Central memory CD4-positive, alpha-beta T cell (primary cell): ENCODE measurements around the gene ETV3.
A peak's percentile ranks its signal among the peaks of the same experiment; 100 is the strongest.

Experiments
- DNase-seq: peaks from one replicate; pipeline ENCODE4 v3.0.0; 2022

Gene ETV3

DNA sequence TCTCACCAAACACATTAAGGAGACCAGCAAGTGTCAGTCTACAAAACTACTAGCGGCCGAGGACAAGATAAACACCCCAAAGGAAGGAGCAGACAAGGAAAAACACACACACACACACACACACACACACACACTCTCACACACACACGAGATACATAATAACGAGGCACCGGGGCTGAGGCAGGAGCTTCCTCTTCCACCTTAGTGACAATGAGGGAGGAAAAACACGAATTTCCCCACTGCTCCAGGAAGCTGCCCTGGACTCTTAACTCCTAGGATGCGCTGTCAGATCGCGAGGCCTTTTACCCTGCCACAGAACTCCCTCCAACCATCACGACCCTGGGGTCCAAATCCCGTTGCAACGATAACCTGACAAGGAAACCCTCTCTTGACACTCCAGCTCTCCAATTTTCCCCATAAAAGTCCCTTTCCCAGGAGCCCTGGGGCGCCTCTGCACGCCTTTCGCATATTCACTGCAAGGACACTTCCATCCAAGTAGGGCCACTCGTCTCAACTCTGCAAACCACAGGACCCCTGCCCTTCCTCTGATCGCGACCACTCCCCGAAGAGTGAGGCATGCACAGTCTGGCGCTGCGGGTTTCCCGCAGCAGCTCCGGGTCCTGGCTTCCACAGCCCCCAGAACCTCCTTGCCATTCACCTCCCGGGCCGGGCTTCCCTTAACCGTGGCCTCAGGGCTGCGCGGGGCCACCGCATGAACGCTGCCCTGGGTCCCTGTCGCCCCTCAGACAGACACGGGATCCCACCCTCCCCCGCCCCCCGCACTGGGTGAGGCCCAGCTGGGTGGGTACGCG is 581 bp downstream of the ETV3 start:
- peak; percentile 11 for DNase-seq

DNA sequence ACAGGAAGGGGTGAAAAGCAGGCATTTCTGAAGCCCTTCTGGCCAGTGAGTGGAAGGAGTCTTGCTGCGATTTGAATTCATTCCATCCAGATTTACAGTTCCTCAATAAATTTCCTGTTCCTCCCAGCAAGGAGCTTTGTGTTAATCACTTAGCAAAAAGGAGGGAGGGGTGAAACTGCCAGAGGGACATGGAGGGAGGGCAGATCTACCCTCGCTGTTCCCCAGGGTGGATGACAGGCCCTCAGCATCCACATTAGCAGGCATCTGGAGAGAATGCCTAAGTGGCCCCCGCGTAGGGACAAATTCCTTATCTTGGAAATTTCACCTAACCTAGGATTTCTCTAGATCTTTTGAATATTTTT is 1.2 kb downstream of the ETV3 start:
- no peak for DNase-seq

DNA sequence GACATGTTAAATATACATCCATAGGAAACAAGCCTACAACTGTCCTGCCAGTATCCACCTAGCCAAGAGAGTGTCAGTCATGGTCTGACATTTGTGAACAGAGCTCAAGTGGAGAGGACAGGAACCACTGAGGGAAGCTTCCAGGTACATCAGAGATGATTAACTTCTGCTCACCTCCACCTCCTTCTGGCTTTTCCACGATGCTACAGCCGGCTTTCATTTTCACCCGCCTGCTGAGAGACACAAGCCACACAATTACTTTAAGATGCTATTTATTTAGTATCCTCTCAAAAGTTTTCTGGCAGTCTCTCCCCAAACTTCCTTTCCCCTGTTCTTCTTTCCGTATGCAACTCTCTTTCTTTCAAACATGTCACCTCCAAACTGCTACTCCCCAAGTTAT is 2.1 kb downstream of the ETV3 start:
- no peak for DNase-seq

DNA sequence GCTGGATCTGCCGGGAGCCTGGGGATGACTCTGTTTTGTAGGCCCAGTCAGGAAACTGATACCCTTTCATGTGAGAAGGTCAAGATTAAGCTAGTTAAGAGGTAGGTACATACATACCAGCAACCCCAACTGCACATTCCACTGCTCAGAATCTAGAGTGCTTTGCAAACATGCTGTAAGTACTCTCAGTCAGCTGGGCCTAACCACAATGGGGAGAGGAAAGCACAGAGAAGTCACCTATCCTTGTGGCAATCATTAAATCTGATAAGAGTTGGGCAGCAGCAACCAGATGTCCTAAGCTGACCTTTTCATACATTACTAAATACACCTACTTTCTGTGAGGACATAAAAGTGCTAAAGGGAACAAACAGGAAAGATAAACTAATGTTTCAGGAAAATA is 2.5 kb downstream of the ETV3 start:
- no peak for DNase-seq

DNA sequence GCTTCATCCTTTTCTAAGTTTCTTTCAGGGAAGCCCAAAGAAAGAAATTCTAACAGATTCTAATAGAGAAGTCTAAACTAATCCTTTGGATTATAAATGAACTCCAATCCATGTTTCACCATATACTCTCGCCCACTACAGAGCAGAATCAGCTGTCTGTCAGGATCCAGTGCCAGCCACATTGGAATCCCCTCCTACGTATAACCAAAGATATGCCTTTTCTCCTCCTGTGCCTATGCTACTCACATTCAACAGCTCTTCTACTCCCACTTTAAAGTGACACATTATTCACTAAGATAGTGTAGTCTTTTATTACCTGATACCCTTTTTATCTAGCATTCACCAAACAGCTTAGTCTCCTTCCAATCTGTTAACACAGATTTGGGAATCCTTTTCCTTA is 3.1 kb downstream of the ETV3 start:
- no peak for DNase-seq

DNA sequence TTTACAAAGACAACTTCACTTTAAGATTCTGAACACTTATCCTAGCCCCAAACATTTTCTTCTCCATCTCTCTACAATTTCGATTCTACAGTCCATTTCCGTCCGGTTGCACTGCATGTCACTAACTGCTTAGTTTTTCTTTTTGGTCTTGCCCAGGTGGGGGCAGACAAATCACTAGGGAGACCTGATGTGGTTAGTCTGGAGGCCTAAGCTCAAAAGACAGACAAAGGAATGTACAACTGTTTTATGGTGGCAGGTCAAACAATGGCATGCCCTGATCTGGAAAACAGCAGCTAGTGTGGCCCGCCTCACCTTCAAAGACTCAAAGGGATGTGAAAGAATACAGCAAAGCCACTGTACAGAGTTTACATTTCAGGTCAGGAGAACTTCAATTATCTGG is 3.8 kb downstream of the ETV3 start:
- no peak for DNase-seq

DNA sequence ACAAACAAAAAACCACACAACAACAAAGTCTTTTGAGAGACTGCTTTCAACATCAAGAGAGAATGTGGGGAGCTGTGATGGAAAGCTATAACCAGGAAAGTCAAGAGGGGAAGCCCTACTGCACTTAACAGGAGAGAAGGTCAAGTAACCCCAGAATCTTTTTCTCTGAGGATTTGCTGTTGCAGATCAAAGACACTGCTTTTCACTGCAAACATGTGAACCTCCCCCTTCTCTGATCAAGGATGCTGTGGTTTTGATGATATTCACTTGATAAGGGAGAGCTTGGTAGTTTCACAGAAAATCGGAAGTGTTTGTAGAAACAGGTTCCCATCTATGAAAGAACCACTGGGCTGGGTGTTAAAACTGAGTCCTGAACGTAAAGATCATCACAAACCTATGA is 4.8 kb downstream of the ETV3 start:
- DNase-seq, result peak; percentile 74

DNA sequence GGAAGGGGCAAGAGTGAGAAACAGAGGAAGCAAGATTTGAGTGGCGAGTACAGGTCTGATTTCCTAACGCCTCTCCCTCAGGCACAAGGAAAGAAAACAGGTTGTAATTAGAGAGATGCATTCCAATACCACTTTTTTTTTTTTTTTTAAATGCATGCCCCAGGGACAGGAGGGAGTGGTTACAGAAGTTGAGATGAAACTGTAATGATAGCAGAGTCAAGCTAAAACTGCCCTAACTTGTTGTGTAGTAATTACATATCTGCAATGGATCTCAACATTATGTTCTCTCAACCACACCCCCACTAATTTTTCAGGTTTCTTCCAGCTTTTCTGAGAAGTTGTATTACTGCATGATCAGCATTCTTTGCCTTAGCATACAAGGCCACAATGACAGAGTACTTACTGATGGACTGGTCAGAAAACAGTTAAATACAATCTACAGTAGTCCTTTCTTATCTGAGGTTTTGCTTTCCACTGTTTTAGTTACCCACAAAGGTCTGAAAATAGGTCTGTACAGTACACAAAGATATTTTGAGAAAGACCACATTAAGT is 5.5 kb downstream of the ETV3 start:
- no peak for DNase-seq

DNA sequence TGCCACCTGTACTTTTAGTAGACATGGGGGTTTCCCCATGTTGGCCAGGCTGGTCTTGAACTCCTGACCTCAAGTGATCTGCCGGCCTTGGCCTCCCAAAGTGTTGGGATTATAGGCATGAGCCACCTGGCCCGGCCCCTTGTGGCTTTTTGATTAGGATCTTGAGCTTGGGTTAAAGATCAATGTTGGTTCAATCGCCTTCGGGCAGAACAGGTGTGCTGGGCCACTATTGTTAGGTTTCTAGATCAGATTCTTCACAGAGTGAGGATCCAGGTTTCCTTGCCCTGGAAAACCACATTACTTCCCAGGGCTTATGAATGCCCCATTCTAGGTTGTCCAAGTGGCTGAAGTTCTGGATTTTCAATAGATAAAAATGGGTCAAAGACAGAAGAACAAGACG is 6.1 kb downstream of the ETV3 start:
- DNase-seq, result no peak

DNA sequence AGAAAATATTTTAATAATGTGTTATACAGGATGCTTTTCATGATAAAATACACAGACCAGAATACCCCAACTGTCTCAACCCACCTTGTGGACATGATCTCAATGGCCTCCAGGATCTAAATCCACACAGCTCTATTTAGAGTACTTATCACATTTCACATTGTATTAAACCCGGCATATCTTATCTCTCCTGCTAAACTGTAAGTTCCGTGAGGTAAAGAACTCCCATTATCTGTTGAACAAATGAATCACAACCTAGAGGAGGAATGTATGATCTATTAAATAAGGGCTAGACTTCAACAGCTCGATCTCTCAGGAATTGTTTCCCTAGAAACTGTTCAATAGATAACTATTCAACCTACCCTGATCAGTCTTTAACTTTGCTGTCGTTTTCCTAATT is 6.9 kb downstream of the ETV3 start:
- no peak for DNase-seq

DNA sequence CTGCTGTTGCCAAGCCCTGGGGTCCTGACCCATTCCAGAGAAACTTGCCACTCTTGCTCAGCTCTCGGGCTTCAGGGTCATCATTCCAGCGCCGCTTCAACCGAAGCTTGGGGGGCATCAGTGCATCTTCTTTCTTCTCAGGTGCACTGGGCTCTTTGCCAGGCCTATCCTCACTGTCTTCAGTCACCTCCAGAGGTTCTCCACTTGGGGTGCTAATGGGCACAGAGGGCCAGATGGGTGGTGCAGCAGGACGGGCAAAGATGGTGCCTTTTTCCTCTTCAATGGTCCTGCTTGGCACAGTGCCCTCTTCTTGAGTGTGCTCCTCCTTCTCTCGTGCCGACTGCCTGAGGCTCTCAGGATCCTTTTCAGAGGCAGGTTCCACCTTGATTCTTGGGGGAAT is 13.3 kb downstream of the ETV3 start:
- DNase-seq, result no peak

DNA sequence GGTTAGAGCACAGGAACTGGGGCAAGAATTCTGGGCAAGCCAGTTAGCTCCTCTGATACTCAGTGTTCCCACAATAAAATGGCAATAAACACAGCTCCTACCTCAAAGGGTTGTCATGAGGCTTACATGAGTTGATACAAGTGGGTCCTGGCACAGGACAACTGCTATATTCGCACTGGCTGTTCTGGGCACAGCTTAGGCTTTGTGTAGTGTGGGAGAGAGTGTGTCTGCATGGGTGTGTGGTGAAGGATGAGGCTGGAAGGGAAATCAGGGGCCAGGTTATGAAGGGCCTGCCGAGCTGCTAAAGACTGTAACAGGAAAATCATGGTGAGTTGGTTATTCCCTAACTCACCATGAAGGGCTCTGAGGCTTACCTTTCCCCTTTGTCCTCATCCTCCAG is 18.7 kb downstream of the ETV3 start:
- no peak for DNase-seq

DNA sequence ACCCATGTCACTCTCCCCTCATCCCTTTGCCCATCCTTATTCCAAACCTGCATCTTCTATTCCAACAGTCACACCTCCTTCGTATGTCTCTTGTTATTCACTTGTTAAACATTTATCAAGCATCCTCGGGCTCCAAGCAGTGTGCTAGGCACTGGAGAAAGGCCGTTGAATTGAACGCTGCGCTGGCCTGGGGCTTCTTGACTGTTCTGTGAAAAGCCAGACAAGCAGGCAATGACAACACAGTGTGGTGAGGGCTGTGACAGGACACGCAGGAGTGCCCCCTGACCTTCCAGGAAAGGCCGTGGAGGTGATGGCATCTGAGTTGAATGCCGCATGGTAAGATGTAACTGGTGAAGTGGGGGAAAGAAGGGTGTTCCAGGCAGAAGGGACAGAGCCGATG is 19.2 kb downstream of the ETV3 start:
- DNase-seq, result no peak

DNA sequence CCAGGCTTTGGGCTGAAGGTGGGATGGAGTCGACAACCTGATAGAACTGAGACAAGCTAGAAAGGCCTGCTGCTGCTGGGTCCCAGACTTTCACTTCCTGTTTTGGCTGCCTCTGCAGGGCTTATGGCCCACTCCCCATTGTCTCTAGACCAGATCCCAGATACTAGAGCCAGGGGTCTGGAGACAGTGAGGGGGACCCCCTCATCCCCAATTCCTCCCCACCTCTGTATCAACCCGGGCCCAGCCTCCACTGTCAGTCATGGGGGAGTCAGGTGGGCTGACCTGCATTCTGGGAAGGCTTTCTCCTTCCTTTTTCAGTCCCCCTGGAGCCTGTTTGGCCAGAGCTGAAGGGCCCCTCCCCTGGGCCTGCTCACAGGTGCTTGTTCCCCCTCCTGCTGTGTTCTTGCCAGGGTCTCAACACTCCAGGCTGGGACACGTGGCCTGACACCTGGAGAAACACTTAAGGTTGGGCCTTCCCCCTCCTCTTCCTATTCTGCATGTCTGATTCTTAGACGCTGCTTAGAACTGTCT is 20.6 kb downstream of the ETV3 start:
- DNase-seq, result no peak

DNA sequence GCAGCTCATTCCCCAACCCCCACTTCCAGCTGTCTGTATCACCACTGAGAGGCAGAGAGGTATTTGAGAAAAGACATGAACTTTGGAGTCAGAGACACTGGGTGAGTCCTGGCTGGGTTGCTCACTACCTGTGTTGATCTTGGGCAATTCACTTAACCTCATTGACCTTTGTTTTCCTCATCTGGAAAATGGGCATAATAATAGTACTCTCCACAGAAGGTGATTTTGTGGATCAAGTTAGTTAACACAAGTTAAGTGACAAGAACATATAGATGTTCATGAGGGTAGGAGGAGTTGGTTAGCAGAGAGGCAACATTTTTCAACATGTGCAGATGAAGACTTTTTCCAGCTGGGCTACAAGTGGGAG is 21.5 kb downstream of the ETV3 start:
- DNase-seq, result no peak

DNA sequence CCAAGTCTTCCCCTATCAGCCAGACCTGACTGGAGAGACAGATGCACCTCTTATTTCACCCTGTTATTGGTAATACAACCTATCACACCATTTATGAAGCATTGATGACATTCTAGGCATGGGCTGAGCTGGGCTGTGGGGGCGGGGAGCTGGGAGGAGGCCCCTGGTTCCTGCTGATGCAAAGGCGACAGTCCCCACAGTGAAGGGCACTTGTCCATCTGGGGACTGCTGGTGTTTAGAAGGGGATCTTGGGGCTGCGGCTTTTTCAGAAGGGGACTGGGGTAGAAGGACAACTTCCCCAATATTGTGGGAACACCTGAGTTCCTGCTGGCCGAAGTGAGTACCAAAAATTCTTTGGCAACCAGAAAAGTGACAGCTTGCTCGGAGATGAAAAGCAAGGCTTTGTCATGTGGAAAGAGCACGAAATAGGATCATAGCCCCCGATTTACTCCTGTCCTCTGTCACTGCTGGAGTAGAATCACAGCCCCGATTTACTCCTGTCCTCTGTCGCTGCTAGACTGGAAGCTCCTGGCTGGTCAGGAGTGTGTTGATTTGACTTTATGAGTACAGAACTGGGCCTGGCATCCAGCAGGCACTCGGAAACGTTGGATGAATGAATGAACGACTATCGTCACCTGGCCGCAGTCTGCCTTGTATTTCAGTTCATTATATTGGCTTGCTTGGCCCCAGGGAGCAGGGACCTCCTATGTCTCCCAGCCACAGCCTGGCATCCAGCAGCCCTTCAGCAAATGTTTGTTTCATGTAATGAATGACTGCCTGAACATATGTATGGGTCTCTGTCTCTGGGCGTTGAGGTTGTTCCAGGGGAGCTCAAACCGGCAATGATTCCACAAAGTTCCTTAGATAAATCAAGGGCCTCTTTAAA is 22.1 kb downstream of the ETV3 start:
- DNase-seq, result no peak

DNA sequence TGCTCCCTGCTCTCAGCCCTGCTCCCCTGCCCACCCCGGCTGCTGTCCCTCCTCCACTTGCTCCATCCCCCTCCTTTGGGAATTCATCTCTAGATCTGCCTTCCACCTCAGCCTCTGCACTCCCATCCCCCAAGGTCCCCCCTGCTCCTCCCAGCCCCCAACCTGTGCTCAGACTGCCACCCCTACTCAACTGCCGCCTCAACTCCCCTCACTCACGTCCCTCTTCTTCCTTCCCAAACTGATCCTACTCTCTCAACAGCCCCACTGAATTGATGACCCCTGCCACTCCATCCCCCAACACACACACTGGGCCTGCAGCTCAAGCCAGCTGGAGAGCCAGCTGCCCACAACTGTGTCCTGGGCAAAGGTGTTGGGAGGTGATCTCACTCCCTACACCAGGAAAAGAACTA is 22.8 kb downstream of the ETV3 start:
- DNase-seq, result no peak

DNA sequence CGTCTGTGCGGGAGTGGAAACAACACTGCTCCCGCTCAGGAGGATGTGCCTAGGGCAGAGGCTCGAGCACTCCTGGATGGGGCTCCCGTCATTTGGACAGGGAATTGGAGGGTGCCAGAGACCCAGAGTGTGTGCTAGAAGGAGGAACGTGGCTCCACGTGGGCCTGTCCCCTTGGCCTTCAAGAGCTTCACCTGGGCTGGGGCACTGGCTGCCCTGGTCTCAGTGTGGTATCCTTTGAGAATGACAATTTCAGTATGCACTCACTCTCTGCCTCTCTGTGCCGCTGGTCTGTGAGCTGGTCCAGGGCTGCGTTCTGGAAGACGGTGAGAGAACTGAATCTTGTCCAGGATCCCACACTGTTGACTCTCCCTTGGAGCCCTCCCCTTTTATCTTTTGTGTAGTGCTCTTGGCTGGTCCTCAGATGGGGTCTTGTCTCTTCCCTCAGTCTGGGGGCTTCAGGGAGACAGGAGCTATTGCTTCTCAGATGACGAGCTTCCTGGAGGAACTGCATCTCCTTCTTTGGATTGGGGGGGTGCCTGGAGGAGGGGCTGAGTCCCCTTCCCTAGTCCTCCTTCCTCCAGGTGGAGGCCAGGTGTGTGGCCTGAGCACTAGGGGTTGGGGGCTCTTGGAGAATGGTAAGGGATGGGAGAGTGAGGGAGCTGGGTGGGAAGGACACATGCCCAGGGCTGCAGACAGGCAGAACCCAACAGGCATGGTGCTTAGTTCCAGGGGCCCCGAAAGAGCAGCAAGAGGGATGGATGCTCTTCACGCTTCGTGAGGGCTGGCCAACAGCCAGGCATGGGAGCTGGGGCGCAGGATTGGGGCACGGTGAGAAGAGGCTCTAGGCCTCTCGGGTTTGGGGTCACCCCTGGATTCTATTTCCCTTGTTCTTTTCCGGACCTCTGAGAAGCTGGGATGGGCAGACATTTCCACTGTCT is 23.7 kb downstream of the ETV3 start:
- no peak for DNase-seq

DNA sequence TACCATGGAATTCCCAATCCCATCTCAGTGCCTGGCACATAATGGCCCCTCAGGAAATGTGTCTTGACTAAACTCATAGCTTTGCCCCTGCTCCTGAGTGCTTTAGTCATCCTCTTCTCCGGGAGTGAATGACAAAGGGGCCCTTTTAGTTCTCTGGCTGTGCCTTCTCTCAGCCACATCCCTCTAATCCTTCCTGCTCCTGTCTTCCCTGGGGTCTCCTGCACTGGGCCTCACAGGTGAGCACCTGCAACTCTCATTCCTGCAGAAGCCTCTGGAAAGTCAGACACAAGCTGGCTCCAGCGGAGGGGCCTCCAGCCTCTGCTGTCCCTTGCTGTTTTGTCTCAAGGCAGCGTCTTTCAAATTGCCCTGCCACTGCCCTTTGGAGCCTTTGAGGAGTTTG is 24.6 kb downstream of the ETV3 start:
- no peak for DNase-seq

DNA sequence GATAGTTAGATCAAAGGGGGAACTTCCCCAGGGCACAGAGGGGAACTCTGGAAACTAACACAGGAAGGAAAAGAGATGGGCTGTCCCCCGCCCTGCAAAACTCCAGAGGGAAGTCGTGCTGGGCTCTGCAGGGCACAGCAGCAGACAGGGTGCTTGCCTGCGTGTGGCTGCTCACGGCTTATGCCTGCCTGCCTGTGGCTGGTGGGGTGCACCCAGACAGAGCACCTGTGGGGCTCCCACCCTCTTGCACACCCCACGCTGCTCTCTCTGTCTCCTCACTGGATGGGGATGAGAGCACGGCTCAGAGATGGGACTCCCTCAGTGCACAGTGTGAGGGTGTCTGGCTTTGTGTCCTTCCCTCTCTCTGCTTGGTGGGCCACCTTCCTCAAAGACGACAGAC is 25.1 kb downstream of the ETV3 start:
- no peak for DNase-seq

DNA sequence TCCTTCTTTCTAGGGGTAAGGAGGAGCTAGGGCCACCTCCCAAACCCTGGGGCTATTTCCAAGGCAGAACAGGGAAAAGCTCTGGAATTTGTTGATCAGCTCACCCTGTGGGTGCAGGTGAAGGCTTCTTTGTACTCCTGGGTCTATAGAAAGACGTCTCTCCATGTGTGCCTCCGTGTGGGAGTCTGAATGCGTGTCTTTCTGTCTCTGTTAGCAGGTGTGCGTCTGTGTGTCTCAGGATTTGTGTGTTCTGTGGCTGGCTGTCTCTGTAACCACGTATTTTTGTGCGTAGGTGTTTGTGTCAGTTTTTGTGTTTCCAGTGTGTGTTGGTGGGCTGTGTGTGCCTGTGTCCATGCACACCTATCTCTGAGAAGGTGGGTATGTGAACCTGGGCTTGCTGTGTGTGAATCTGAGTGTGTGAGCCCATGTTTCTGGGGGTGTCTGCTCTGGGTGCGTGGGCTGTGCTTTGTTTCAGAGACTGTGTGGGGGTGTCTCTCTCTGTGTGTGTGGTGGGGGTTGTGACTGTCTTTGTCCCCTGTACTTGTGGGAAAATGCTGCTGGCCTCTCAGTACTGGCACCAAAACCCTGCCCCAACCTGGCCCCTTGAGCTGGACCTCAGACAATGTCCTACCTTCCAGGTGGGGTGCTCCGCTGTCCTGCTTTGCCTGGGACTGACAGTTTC is 25.9 kb downstream of the ETV3 start:
- no peak for DNase-seq
